HUDEP-2 (cell line): ENCODE measurements around the gene ODF2.
"Not testable (repeated sequence)": the region's sequence is repeated elsewhere in the genome, so short reads cannot be mapped to it uniquely, and the experiment has no call there.

Experiments
- DNase-seq, 76 experiments: peaks; one replicate each; lab custom pipeline; 2025; ENCODE audit not compliant: unreplicated experiment in 76 of 76; lab: John Stamatoyannopoulos, UW

Gene ODF2

GRCh38 chr9:128422783-128423150, 33.0 kb upstream of the ODF2 start:
- DNase-seq, result no peak

GRCh38 chr9:128423356-128423755, 32.5 kb upstream of the ODF2 start:
- DNase-seq, result not testable (repeated sequence)

- no peak for DNase-seq
These were observed 31.5 kb upstream of the ODF2 start for GRCh38 chr9:128424268-128424780.

- no peak for DNase-seq
These were observed 26.9 kb upstream of the ODF2 start for GRCh38 chr9:128428644-128429512.

GRCh38 chr9:128429513-128430086, 26.2 kb upstream of the ODF2 start:
- no peak for DNase-seq

- DNase-seq, result no peak
These were observed 24.6 kb upstream of the ODF2 start for GRCh38 chr9:128431207-128431606.

GRCh38 chr9:128434340-128434739, 21.5 kb upstream of the ODF2 start:
- DNase-seq, result no peak

- no peak for DNase-seq
These were observed 20.2 kb upstream of the ODF2 start for GRCh38 chr9:128435611-128436010.

GRCh38 chr9:128438343-128439109, 17.3 kb upstream of the ODF2 start:
- peak in 63 of 76 experiments; percentile 14 to 80 (median 59) for DNase-seq

- DNase-seq, result no peak
These were observed 16.5 kb upstream of the ODF2 start for GRCh38 chr9:128439273-128439672.

GRCh38 chr9:128442150-128442549, 13.7 kb upstream of the ODF2 start:
- no peak for DNase-seq

- DNase-seq, result peak in 71 of 76 experiments; percentile 29 to 88 (median 66)
These were observed 9.3 kb upstream of the ODF2 start for GRCh38 chr9:128446505-128446904.

- no peak for DNase-seq
These were observed 7.1 kb upstream of the ODF2 start for GRCh38 chr9:128448746-128449145.

GRCh38 chr9:128454991-128455390, 815 bp upstream of the ODF2 start:
- DNase-seq, result no peak

- DNase-seq, result peak in 71 of 76 experiments; percentile 19 to 85 (median 61)
These were observed 831 bp downstream of the ODF2 start for GRCh38 chr9:128456613-128457061.

GRCh38 chr9:128457207-128457606, 1.4 kb downstream of the ODF2 start:
- no peak for DNase-seq

GRCh38 chr9:128459011-128459410, 3.2 kb downstream of the ODF2 start:
- no peak for DNase-seq

GRCh38 chr9:128469070-128469469, 13.3 kb downstream of the ODF2 start:
- DNase-seq, result peak in 17 of 76 experiments; percentile 2 to 68 (median 23)

GRCh38 chr9:128470560-128470959, 14.8 kb downstream of the ODF2 start:
- DNase-seq, result peak in 45 of 76 experiments; percentile 1 to 76 (median 25)

- DNase-seq, result no peak
These were observed 17.3 kb downstream of the ODF2 start for GRCh38 chr9:128473104-128473503.

- DNase-seq, result no peak
These were observed 20.1 kb downstream of the ODF2 start for GRCh38 chr9:128475867-128476266.
